ENCODE data around the gene BEAN1.

- TF ChIP-seq, protein P1, sequence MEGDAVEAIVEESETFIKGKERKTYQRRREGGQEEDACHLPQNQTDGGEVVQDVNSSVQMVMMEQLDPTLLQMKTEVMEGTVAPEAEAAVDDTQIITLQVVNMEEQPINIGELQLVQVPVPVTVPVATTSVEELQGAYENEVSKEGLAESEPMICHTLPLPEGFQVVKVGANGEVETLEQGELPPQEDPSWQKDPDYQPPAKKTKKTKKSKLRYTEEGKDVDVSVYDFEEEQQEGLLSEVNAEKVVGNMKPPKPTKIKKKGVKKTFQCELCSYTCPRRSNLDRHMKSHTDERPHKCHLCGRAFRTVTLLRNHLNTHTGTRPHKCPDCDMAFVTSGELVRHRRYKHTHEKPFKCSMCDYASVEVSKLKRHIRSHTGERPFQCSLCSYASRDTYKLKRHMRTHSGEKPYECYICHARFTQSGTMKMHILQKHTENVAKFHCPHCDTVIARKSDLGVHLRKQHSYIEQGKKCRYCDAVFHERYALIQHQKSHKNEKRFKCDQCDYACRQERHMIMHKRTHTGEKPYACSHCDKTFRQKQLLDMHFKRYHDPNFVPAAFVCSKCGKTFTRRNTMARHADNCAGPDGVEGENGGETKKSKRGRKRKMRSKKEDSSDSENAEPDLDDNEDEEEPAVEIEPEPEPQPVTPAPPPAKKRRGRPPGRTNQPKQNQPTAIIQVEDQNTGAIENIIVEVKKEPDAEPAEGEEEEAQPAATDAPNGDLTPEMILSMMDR (IDR thresholded peaks at IDR 0.05; ENCODE audit: insufficient read depth, low read length) = no peak
- TF ChIP-seq GABPA (IDR thresholded peaks at IDR 0.05; ENCODE audit: low read depth) = no peak
Measured at GRCh38 chr16:66390346-66391108, 36.6 kb upstream of the BEAN1 start.

Data from HL-60 (cell line).